ENCODE data around the gene RFC2.
"Not testable (repeated sequence)": the region's sequence is repeated elsewhere in the genome, so short reads cannot be mapped to it uniquely, and the experiment has no call there.

DNA sequence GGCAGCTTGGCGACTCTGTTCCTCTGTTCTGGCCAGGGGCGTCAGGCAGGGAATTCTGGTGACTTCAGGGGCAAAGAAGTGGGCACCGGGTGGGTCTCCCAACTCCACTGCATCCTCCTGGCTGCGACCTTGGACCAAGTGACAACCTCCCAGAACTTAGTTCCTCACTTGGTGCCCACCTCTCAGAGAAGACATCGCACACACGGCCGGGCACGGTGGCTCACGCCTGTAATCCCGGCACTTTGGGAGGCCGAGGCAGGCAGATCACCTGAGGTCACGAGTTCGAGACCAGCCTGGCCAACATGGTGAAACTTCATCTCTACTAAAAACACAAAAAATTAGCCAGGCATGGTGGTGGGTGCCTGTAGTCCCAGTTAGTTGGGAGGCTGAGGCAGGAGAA is 29.3 kb downstream of the RFC2 start:
- not testable (repeated sequence) for TF ChIP-seq CTCF (IDR thresholded peaks at IDR 0.05); POLR2AphosphoS5 (IDR thresholded peaks at IDR 0.05; ENCODE audit: insufficient read depth in 1 of 2, low read depth in 1 of 2)

Data from vagina (tissue), 2 donors.